GM19372 (cell line): Measurements from ENCODE around the gene TAF5.
A peak's percentile ranks its signal among the peaks of the same experiment; 100 is the strongest.
"Not testable (repeated sequence)": the region's sequence is repeated elsewhere in the genome, so short reads cannot be mapped to it uniquely, and the experiment has no call there.

Experiments
- ATAC-seq: cut with Tn5 transposase; IDR thresholded peaks from one replicate; pipeline ENCODE4 v1.9.1; 2021; ENCODE audit warnings: mild to moderate bottlenecking, low read depth, moderate library complexity; ENCODE audit not compliant: unreplicated experiment

Gene TAF5

DNA sequence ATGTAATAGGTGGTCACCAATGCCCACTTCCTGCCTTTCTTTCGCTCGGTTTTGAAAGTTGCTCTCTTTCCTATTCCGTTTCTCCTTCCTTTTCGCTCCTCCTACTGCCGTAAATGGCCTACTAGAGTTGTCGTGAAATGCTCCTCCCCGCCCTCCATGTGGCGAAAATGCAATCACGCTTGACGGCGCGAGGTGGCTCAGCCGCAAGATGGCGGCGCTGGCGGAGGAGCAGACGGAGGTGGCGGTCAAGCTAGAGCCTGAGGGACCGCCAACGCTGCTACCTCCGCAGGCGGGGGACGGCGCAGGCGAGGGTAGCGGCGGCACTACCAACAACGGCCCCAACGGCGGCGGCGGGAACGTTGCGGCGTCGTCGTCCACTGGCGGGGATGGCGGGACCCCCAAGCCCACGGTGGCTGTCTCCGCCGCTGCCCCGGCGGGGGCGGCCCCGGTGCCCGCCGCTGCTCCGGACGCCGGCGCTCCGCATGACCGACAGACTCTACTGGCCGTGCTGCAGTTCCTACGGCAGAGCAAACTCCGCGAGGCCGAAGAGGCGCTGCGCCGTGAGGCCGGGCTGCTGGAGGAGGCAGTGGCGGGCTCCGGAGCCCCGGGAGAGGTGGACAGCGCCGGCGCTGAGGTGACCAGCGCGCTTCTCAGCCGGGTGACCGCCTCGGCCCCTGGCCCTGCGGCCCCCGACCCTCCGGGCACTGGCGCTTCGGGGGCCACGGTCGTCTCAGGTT is at the start of gene TAF5:
Gene TAF5, plus strand, starts transcription at position 195 of the 737 bp plus-strand sequence. Its CDS starts 14 bp downstream, at position 209.
- peak; percentile 55 for ATAC-seq

DNA sequence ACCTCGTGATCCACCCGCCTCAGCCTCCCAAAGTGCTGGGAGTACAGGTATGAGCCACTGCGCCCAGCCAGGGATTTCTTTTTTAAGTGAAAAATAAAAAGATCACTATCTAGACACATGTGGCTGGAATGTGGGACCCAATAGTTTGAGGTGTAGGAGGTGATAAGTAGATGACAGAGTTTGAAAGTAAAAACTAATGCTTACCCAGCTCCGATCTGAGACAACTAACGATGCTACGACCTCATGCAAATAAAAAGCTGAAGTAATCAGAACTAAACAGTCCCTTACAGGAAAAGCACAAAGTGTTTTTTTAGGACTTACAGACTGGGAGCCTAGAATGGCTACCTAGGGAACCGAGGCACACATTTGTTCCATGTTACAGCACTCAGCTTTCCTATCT is 39.9 kb upstream of the TAF5 start:
- ATAC-seq, result no peak

DNA sequence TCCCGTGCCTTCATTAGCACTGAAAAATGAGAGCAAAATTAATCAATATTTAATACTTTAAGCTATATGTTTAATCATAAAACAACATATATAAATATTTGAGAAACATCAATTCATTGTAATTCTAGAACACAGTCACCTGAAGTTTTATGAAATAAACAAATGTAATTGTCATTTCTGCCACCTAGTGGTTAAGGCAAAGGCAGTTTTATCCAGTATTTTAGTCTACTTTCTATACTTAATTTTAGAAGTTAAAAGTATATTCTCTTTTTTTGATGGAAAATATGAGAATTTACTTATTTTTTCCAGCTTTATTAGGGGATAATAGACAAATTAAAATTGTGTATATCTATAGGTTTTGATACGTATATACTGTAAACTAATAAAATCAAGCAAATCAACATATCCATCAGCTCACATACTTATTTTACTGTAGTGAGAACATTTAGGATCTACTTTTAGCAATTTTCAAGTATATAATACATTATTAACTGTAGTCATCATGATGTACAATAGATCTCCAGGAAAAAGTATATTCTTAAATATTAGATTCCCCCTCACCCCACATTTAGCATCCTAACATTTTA is 33.7 kb upstream of the TAF5 start:
- ATAC-seq, result no peak

- ATAC-seq, result no peak
Observed at GRCh38 chr10:103334567-103334966, 33.2 kb upstream of the TAF5 start.

GRCh38 chr10:103336370-103336769 is 31.4 kb upstream of the TAF5 start:
- no peak for ATAC-seq

DNA sequence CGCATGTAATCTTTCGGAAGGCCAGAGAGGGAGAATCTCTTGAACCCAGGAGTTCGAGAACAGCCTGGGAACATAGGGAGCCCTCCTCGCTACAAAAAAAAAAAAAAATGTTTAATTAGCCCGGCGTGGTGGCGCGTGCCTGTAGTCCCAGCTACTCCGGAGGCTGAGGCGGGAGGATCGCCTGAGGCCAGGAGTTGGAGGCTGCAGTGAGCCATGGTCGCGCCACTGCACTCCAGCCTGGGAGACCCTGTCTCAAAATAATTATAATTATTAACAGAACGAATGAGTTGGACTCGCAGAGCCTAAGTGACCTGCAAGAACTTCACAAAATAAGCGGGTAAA is 17.6 kb upstream of the TAF5 start:
- ATAC-seq, result no peak

- peak; percentile 83 for ATAC-seq
Observed at GRCh38 chr10:103350517-103351260, 17.1 kb upstream of the TAF5 start, which contains the start of gene PCGF6. PCGF6 (minus strand) TSS chr10:103351140; CDS start chr10:103351066, 74 bp downstream.

DNA sequence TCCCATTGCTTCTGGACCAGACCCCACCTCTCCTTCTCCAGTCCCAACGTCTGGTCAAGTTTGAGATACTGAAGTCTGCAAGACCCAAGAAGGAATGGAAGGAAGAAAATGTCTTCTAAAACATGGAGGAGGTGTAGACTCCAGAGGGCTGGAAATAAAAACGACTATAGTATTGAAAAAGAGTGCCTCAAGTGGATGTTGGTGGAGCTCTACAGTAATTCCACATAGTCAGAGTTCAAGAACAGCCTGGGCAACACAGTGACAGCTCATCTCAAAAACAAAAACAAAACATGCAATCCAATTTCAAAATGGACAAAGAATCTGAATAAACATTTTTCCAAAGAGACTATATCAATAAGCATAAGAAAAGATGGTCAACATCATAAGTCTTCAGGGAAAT is 14.5 kb upstream of the TAF5 start:
- ATAC-seq, result no peak

GRCh38 chr10:103354567-103354966 is 13.2 kb upstream of the TAF5 start:
- not testable (repeated sequence) for ATAC-seq

DNA sequence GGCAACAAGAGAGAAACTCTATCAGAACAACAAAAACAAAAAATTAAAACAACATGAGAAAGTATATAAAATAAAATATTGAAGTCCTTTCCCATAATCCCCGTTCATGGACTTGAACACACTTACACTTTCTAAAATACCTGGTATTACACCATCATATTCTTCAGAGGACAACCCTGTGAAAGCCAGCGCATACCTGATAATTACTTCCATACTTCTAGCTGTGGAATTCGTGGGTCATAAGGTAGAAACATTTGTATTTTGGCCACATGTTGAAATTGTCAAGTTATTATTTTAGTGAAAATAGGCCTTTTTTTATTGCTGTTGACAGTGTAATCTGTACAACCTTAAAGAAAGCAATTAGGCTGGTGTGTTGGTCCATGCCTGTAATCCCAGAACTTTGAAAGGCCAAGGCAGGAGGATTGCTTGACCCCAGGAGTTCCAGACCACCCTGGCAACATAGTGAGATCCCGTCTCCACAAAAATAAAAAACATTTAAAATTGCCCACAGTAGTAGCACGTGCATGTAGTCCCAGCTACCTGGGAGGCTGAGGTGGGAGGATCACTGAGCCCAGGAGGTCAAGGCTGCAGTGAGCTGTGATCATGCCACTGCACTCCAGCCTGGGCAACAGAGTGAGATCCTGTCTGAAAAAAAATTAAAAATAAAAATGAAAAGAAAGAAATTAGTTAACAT is 11.7 kb upstream of the TAF5 start:
- no peak for ATAC-seq

GRCh38 chr10:103359493-103359892 is 8.3 kb upstream of the TAF5 start:
- ATAC-seq, result not testable (repeated sequence)

DNA sequence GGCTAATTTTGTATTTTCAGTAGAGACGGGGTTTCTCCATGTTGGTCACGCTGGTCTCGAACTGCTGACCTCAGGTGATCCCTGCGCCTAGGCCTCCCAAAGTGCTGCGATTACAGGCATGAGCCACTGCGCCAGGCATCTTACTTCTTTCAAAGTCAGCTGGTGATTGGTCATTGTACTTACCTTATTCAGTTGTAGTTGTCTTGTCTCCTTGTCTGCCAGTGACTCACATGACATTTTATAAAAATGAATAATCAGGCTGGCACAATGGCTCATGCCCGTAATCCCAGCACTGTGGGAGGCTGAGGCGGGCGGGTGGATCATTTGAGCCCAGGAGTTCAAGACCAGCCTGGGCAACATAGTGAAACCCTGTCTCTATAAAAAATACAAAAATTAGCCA is 7.0 kb upstream of the TAF5 start:
- not testable (repeated sequence) for ATAC-seq

- no peak for ATAC-seq
Observed at GRCh38 chr10:103367379-103367781, 396 bp upstream of the TAF5 start.

DNA sequence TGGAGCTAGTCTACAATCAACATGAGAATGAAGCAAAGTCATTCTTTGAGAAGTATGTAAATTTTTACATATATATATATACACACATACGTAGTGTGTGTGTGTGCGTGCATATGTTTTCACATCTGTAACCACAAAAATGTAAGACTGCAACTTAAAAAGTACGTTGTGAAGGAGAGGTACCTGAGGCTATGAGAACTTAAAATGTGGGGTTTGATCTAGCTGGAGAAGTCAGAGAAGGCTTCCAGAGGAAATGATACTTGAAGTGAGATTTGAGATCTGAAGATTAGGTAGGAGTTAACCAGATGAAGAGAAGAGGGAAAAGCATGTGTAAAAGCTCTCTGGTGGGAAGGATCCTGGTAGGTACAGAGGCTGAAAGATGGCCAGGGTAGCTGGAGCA is 5.8 kb downstream of the TAF5 start:
- no peak for ATAC-seq

GRCh38 chr10:103374263-103374662 is 6.5 kb downstream of the TAF5 start:
- ATAC-seq, result no peak

DNA sequence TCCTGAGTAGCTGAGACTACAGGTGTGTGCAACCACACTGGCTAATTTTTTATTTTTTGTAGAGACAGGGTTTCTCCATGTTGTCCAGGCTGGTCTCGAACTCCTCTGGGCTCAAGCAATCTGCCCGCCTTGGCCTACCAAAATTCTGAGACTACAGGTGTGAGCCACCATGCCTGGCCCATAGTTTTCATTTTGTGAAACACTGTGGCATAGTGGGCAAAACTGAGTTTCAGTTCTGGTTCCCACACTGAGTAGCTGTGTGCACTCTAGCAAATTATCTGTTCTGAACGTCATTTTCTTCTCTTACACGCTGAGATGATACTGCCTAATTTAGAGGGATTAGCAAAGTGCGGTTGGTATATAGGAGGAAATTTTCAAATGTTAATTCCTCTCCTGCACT is 15.0 kb downstream of the TAF5 start:
- no peak for ATAC-seq

- no peak for ATAC-seq
Observed at GRCh38 chr10:103394180-103394579, 26.4 kb downstream of the TAF5 start.

GRCh38 chr10:103395754-103396066 is 27.9 kb downstream of the TAF5 start:
- no peak for ATAC-seq

DNA sequence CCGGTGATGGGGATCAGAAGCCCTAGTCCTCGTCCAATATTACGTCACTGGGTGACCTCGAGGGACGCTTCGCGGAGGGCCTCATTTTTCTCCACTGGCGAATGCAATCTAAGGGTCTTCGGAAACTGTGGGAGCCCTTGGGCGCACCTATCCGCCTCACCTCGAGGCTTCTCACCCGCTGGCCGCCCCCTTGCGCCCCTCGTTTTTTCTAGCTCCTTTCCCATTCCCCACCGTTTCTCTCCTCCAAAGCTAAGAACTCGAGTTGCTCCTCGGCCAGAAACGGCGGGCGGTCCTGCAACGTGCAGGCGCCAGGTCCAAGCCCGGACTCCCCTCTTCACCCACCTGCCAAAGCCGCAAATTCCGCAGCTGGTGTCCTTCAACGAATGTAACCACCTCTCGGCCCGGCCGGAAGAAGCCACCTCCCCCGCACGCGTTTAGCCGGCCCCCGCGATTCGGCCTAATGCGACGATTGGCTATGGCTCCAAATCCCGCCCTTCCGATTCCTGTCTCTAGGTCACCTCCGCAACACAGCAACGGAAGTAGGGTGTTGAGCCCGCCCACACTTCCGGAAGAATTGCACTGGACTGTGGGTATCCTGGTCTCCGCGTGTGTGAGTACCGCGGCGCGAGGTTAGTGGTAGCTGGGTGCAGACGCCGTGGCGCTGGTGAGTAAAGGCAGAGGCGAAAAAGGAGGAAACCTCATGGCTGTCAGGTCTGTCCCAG is 28.5 kb downstream of the TAF5 start, which contains the start of the genes ATP5MK and PDCD11:
Gene ATP5MK, minus strand, starts transcription at position 409 of the 722 bp plus-strand sequence. CDS start 4,018 bp downstream, outside the sequence.
Gene PDCD11, plus strand, starts transcription at position 560 of the 722 bp plus-strand sequence. CDS start 1,801 bp downstream, outside the sequence.
- peak; percentile 99 for ATAC-seq

DNA sequence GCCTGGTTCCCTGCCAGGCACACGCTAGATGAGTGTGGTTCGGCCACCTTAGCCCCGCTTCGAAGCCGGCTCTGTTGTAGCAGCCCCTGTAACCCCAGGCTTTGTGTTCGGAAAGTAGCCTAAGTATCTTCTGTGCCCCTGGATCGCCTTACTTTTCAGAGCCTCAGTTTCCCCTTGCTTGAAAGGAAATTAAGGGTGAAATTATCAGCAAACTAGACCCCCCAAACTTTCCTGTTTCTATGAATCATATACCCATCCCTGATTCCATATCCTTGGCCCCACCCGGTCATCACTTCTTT is 29.0 kb downstream of the TAF5 start:
- no peak for ATAC-seq
